NCI-H2029 (cell line): Measurements from ENCODE around the gene AK4.
"Not testable (repeated sequence)": the region's sequence is repeated elsewhere in the genome, so short reads cannot be mapped to it uniquely, and the experiment has no call there.

Experiments used
- DNase-seq: peaks from one replicate; lab custom pipeline; 2025; lab: John Stamatoyannopoulos, UW

AK4 gene

DNA sequence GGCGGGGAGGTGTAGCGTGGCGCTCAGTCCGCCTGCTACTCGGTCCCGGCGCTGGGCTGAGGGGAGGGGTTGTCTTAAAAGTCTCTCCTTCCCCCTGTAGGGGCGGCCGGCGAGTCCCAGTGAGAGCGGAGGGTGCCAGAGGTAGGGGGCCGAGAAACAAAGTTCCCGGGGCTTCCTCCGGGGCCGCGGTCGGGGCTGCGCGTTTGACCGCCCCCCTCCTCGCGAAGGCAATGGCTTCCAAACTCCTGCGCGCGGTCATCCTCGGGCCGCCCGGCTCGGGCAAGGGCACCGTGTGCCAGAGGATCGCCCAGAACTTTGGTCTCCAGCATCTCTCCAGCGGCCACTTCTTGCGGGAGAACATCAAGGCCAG, at the start of gene AK4:
TSS of gene AK4 (plus strand) at position 26 of the 370 bp plus-strand sequence. CDS start at position 231, 205 bp downstream.
- DNase-seq, result not testable (repeated sequence)

DNA sequence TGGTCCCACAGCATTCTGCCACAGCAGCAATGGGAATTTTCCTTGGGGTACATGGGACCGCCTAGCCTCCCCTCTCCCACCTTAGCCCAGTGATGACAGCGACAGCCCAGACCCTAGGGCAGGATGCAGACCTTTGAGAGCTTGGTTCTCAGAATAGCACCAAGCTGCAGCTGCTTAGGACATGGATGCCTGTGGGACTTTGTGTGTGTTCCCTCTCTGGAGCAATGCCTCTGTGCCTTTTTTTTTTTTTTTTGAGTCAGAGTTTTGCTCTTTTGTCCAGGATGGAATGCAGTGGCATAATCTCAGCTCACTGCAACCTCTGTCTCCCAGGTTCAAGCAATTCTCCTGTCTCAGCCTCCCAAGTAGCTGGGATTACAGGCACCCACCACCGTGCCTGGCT, 44.2 kb upstream of the AK4 start:
- no peak for DNase-seq

DNA sequence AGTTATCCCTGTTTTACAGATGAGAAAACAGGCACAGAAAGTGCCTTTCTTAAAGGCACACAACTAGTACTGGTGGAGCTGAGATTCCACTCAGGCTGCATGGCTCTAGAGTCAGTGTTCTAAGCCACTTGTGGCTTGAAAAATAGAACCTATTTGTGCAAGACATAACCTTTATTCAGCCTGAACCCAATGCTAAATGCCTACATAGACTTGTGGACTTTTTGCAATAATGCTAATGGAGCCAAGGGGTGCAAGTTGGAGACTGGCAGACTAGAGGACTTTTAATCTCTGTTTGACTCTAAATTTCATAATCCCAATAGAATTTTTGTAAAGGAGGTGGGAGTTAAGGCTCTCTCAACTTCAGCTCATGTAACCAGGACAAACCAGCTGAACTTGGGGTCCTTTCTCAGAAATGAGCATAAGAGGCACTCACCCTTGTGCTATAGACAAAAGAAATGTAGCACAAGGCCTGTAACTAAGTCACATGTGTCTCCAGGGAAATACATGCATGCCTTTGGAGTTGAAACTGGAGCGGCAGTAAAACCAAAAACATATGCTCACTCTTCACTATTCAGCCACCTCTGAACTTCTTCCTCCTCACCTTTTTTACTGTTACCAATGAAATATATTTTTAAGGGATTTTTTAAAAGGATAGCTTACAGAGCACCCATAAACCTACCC, 43.0 kb upstream of the AK4 start:
- DNase-seq, result no peak

DNA sequence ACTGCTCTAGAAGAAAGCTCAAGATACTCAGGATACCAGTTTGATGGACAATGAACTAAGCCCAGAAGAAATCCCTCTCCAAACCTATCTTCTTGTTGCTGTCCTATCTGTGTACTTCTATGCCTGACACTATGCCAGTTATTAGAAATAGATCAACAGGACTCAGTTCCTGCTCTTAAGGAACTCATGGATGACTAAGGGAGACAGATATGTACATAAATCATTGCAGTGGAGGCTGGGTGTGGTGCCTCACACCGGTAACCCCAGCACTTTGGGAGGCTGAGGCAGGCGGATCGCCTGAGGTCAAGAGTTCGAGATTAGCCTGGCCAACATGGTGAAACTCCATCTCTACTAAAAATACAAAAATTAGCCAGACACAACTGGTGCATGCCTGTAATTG, 42.4 kb upstream of the AK4 start:
- no peak for DNase-seq

DNA sequence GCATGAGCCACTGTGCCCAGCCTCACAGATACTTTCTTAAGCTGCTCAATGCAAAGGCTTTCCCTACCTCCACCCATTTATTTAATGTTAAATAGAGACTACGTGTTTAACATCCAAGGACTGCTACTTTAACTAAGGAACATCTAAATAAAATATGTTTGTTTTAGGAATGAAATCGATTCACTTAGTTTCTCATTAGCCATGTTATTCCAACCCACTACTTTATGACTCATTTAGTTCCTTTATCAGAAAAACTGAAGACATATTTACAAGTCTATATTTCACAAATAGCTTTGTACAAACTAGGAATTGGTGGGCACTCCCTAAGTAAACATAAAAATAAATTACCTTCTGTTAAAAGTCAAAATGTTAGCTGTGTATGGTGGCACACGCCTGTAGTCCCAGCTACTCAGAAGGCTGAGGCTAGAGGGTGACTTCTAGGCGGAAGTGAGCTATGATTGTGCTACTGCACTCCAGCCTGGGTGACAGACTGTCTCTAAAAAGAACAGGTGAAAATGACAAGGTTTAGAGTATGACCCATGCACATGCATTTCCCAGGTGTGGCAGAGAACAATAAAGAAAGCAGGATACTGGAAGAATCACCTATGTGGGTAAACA, 39.9 kb upstream of the AK4 start:
- DNase-seq, result peak; percentile 22

DNA sequence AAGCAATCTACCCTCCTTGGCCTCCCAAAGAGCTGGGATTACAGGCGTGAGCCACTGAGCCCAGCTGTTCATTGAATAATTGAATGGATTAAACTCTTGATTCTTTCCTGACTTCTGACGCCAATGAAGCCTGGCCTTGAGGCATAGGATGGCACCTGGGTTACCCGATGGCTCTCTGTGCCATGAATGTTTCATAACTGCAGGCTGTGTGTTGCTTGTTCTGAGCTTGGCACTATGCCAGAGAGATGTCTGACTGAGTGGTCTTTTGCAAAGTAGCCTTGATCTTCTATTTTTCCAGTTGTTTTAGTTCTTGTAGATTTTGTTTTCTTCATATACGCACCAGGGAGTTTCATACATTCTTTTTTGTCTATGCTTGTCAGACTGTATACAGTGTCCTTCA, 38.5 kb upstream of the AK4 start:
- no peak for DNase-seq

DNA sequence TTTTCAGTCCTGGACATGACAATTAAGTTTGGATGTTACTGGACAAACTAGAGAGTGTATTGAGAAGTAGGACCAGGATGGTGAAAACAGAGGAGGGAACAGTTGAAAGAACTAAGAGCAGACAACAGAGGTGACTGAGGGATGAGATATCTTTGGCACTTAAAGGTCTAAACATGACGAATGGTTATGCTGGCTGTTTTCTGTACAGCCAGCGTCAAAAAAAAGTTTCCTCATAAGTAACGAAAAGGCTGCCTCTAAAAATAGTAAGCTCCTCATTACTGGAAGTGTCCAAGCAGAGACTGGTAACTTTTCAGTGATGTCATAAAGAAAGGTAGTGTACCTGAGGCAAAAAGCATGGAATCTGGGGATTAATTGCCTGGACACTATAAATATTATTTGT, 35.2 kb upstream of the AK4 start:
- DNase-seq, result no peak

DNA sequence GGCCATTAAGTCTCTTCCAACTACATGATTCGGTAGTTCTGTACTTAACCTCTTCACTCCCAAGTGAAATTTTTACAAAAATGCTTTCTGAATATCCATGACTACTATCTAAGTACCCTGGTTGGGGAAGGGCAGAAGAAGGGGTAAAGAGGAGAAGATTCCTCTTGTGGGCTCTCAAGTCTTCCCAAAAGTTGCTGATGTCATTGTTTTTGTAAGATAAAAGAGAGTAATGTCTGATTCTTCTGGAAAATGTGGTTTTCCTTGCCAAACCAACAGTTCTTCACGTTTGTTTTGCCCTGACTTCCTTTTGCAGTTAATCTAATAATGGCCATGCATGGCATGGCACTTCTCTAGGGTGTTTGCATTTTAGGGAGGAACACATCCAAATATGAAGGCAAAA, 34.7 kb upstream of the AK4 start:
- DNase-seq, result no peak

DNA sequence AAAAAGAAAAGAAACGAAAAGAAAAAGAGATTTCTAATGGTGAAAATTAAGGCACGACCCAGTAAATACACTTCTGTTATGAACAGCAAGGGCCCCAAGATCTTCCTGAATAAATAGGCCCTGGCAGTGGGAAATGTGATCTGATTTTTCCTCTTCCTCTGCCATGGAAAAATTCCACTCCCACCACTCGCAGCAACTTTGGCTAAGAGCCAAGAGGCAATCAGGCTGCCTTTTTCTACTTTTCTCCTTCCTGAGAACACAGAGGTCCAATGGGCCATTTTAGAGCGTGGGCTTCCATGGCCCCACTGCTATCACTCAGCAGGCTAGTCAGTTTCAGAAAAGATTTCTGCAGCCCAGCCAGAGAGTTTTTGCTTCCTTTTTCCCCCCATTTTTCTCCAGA, 33.7 kb upstream of the AK4 start:
- DNase-seq, result peak; percentile 32

DNA sequence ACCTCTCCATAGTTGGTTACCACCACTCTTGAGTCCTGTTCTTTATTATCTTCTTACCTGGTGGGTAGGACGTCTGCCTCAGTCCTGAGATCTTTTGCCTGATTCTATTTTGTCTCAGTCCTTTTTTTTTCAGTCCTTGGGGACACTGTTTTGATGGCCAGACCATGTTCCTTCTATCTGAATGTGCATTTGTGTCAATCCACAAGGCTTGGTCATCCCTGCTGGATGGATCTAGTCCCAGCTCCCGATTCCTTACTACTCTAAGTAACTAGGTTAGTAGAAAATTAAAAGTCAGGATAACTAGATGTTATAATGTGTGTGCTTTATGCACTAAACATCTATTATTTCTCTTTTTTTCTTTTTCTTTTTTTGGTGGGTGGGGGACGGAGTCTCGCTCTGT, 28.1 kb upstream of the AK4 start:
- DNase-seq, result no peak

DNA sequence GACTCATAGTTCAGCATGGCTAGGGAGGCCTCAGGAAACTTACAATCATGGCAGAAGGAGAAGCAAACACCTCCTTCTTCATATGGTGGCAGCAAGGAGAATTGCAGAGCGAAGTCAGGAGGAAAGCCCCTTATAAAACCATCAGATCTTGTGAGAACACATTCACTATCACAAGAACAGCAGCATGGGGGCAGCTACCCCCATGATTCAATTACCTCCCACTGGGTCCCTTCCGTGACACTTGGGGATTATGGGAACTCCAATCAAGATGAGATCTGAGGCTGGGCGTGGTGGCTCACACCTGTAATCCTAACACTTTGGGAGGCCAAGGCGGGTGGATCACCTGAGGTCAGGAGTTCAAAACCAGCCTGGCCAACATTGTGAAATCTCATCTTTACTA, 18.9 kb upstream of the AK4 start:
- DNase-seq, result not testable (repeated sequence)

DNA sequence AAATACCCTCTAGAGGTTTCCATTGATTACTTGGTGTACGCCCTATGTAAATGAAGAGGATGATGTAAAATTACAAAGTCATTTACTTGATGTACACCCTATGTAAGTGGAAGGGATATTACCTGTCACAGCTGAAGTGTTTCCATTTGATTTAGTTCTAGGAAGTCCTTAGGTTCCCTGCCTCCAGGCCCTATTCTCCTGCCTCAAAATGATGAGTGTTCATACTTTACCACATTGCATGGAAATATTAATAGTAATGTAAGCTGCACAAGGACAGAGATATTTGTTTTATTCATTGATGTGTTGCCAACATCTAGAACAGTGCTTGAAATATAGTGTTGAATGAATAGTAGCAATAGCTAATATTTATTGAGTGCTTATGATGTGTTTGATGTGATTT, 9.5 kb upstream of the AK4 start:
- no peak for DNase-seq

DNA sequence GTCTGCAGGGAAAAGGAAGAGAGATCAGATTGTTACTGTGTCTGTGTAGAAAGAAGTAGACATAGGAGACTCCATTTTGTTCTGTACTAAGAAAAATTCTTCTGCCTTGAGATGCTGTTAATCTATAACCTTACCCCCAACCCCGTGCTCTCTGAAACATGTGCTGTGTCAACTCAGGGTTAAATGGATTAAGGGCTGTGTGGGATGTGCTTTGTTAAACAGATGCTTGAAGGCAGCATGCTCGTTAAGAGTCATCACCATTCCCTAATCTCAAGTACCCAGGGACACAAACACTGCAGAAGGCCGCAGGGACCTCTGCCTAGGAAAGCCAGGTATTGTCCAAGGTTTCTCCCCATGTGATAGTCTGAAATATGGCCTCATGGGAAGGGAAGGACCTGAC, 8.2 kb upstream of the AK4 start:
- not testable (repeated sequence) for DNase-seq

DNA sequence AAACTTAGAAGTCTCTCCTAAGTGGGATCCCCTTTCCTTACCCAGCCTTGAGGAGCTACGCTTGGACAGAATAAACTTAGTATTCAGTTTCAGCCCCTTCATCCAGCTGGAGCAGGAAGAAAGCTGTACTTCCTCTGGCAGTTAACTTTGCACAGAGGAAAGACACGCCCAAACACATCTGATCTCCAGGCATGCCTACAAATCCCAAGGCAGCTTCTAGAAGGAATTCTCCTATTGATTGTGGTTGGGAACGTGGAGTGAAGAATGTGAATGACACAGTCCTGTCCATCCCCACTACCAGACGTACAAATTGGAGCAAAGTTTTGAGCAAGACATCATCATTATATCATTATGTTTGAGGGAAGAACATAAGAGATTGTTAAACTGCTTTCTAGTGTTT, 6.6 kb upstream of the AK4 start:
- DNase-seq, result no peak

DNA sequence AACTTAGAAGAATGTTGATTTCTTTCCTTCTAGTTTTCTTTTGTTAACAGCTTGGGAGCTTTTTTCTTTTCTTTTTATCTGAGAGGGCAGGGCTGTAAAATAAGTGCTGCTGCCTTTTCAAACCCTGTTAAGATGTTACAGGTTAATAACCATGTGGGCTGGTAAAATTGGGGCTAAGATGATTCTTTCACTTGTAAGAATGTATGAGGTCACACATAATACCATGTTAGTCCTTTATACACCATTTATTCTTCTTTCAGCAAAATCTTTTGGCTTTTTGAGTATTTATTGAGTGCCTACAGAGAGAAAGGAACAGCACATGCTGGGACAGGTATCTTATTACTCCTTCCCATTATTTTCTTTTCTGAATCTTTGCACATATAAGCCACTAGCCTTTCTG, 6.1 kb upstream of the AK4 start:
- no peak for DNase-seq

DNA sequence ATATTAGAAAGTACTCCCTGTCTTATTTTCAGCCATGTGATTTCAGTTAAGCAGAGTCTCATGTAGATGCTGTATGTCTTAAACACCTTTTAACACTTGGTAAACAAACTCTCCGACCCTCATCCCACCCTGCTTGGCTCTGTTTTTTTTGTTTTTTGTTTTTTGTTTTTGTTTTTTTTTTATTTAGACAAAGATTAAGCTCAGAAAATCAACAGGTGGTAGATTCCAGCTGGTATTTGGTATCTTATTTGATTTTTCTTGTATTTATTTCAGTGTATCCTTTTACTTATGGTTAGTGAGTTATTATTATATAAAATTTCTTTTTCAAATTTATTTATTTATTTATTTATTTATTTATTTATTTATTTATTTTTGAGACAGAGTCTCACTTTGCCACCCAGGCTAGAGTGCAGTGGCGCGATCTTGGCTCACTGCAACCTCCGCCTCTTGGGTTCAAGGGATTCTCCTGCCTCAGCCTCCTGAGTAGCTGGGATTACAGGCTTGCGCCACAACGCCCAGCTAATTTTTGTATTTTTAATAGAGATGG, 4.8 kb upstream of the AK4 start:
- DNase-seq, result not testable (repeated sequence)

DNA sequence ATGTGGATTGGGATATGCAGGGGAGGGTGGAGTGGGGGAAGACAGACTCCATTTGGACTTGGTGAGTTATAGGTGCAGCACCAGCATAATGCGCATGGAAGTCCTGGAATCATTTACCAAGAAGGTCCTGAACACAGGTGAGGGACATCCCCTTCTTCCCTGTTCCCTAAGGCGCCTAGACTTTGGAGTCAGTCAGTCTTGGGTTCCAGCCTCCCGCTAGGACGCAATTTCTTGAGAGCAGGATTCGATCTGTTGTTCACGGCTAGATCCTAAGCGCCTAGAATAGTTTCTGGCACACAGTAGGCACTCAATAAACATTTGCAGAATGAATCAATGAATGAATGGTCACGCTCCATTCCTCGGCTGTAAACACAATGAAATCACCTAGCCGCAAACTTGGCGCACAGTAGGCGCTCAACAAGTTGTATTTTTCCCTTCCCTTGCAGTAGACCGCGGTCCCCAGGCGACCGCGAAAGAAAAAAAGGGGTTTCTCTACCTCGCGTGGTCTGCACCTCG, 1.0 kb upstream of the AK4 start:
- no peak for DNase-seq

DNA sequence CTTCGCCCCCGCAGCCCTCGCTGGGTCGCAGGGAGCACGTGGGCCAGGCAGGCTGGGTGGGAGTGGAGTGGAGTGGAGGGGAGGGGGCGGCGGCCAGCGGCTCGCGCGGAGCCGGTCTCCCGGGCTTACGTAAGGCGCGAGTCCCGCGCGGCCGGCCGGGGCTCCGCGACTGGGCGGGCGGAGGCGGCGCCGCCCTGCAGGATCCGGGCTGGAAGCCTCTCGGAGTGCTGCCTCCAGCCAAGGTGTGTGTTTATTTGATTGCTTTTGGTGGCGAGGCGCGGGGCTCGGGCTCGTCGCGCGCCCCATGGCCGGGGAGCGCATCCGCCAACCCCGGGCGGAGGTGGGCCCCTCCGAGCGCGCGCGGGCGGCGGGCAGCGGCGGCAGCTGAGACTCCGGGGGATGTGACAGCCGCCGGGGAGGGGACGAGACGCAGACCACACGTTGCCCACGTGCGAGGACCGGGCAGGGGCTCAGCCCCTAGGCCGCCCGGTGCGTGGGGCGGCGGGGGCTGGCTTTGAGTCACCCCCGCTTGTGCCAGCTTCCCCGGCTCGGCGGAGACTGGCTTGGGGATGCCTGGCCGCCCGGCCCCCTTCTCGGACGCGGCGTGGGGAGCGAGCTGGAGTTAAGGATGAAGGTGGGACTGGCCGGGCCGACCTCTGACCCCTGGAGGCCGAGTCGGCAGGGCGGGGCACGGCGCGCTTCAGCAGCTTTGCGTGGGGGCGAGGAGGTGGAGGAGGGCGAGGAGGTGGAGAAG, 402 bp upstream of the AK4 start:
- DNase-seq, result peak; percentile 38

DNA sequence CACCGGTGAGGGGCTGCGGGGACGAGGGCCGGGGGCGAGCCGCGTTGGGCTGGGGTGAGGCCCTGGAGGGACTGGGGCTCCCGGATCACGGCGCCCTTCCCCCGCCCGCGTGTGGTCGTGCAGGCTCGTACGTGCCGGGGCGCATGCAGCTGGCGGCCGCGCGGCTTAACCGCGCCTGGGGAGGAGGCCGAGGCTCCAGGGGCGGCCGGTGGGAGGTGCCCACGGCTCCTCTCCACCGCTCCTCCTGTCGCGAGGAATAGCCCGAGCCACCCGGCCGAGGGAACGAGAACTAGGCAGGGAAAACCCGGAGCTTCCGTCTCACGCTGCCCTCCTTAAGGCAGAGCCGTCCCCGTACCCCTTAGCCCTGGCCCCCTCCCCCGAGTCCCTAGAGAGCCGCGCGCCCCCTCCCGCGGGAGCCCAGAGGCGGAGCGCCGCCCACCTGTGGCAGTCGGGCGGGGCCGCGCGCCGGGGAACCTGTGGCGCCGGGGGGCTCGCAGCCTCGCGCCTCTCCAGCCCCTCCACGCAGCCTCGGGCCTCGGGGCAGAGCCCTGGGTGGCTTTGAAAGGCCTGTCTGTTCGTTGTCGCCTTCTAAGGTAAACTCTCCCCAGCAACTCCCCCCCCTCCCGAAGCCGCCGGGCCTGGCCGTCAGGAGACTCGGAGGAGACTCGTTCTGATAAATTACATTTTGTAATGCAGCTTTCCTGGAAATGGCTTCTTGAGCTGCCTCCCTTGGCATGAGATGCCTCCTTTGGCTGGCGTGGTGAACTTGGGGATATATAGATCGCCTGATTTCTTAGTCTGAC, 746 bp downstream of the AK4 start:
- peak; percentile 62 for DNase-seq

DNA sequence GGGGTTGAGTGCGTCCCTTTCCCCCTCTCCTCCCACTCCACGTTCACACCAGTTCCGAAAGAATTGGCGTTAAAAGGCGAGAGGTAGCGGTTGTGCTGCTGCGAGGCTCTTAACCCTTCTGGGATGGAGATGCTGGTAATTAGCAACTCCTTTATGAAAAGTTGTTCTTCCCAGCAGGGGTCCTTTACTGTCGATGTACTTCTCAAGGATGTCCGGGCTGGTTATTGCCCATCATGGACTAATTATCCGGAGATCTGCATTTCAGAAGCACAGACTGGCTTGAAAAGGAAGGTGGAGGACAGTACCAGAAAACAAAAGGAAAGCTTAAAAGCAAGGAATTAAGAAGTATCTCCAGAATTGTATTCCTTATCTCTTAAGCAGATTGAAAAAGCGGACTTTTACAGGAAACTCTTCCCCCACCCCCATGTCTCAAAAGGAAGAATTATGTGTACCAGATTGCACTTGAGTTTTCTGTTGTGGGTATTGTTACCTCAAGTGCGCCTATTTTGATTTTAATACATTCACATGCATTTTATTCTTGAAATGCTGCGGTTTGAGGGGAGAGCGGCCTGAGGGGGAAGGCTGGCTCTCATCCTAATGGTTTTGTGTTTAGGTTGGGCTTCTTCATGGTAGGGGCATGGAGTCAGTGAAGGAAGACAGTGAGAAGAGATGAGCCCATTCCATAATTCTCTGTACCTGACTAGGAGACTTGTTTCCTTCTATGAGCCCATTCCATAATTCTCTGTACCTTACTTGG, 1.5 kb downstream of the AK4 start:
- no peak for DNase-seq

DNA sequence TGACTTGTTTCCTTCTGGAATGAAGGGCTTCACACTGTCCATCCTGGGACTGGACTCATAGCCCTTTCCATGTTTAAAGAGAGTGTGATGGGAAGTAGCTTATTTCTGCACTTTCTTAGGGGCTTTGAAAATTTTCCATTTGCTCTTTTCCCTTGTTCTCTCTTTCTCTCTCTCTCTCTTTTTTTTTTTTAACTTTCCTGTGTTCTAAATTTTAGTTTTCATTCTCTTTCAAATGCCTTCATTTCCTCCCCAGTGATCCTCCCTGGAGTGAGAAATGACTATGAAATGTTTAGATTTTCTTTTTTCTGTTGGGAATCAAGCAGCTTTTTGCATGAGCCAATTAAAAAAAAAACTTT, 2.1 kb downstream of the AK4 start:
- DNase-seq, result no peak
